ENCODE data around the gene SOS1.

SOS1 gene

GRCh38 chr2:39120771-39121522 is at the start of gene SOS1:
Gene SOS1 (minus strand): TSS chr2:39121051. CDS start chr2:39120422, 629 bp downstream.
- peaks cover 12% of the 10 kb centered on the region for H3K36me3 Mint-ChIP-seq (ENCODE audit: low read depth)
- no peaks in the 10 kb centered on the region for H3K27me3 Mint-ChIP-seq (ENCODE audit: low read depth)
- TF ChIP-seq CTCF (IDR thresholded peaks at IDR 0.05; ENCODE audit: unreplicated experiment in 3 of 3): no peak

GRCh38 chr2:39164089-39164488 is 43.2 kb upstream of the SOS1 start:
- no peak for TF ChIP-seq CTCF (IDR thresholded peaks at IDR 0.05; ENCODE audit: unreplicated experiment in 3 of 3)
- Mint-ChIP-seq H3K36me3 (ENCODE audit: low read depth) (no peaks in the 10 kb centered on the region), H3K4me3 (no peak overlapping the region), H3K27me3 (ENCODE audit: low read depth) (no peaks in the 10 kb centered on the region), H3K9me3 (no peaks in the 10 kb centered on the region), H3K27ac (no peak overlapping the region), H3K4me1 (peaks cover 22% of the 10 kb centered on the region)

More at GRCh38 chr2:39120771-39121522, at the start of gene SOS1:
- Mint-ChIP-seq H3K4me1 (peaks cover 55% of the 10 kb centered on the region), H3K4me3 (peak within 1 kb of the TSS; percentile 93 to 98 (median 97)), H3K27ac (peak within 1 kb of the TSS; percentile 97 to 98 (median 98)), H3K9me3 (no peaks in the 10 kb centered on the region)

- Mint-ChIP-seq H3K36me3 (ENCODE audit: low read depth) (no peaks in the 10 kb centered on the region), H3K4me3 (peak overlapping the region in 1 of 3 experiments; percentile 6), H3K27me3 (ENCODE audit: low read depth) (no peaks in the 10 kb centered on the region)
Observed at GRCh38 chr2:39160982-39161381, 40.1 kb upstream of the SOS1 start.

GRCh38 chr2:39159283-39159682 is 38.4 kb upstream of the SOS1 start:
- H3K4me3 Mint-ChIP-seq: no peak overlapping the region

More at GRCh38 chr2:39160982-39161381, 40.1 kb upstream of the SOS1 start:
- TF ChIP-seq CTCF (IDR thresholded peaks at IDR 0.05; ENCODE audit: unreplicated experiment in 3 of 3): no peak
- Mint-ChIP-seq H3K27ac (peak overlapping the region in 2 of 3 experiments; percentile 70 to 89), H3K9me3 (no peaks in the 10 kb centered on the region), H3K4me1 (peaks cover 22% of the 10 kb centered on the region)

GRCh38 chr2:39158351-39158750 is 37.5 kb upstream of the SOS1 start:
- H3K36me3 Mint-ChIP-seq (ENCODE audit: low read depth): no peaks in the 10 kb centered on the region
- no peak overlapping the region for H3K27ac Mint-ChIP-seq
- no peaks in the 10 kb centered on the region for H3K9me3 Mint-ChIP-seq
- peaks cover 22% of the 10 kb centered on the region for H3K4me1 Mint-ChIP-seq
- TF ChIP-seq CTCF (IDR thresholded peaks at IDR 0.05; ENCODE audit: unreplicated experiment in 3 of 3): no peak
- H3K27me3 Mint-ChIP-seq (ENCODE audit: low read depth): no peaks in the 10 kb centered on the region
- H3K4me3 Mint-ChIP-seq: no peak overlapping the region

More at GRCh38 chr2:39159283-39159682, 38.4 kb upstream of the SOS1 start:
- no peaks in the 10 kb centered on the region for H3K36me3 Mint-ChIP-seq (ENCODE audit: low read depth)
- H3K27me3 Mint-ChIP-seq (ENCODE audit: low read depth): no peaks in the 10 kb centered on the region
- H3K4me1 Mint-ChIP-seq: peaks cover 22% of the 10 kb centered on the region
- H3K27ac Mint-ChIP-seq: no peak overlapping the region
- no peak for TF ChIP-seq CTCF (IDR thresholded peaks at IDR 0.05; ENCODE audit: unreplicated experiment in 3 of 3)
- H3K9me3 Mint-ChIP-seq: no peaks in the 10 kb centered on the region

GRCh38 chr2:39156846-39157245 is 36.0 kb upstream of the SOS1 start:
- Mint-ChIP-seq H3K4me3 (no peak overlapping the region), H3K4me1 (peaks cover 15% of the 10 kb centered on the region), H3K27me3 (ENCODE audit: low read depth) (no peaks in the 10 kb centered on the region), H3K27ac (no peak overlapping the region), H3K36me3 (ENCODE audit: low read depth) (no peaks in the 10 kb centered on the region), H3K9me3 (no peaks in the 10 kb centered on the region)
- TF ChIP-seq CTCF (IDR thresholded peaks at IDR 0.05; ENCODE audit: unreplicated experiment in 3 of 3): no peak
